ENCODE results near the gene JCAD.

GRCh38 chr10:30032125-30032524, 27.3 kb downstream of the JCAD start:
- TF ChIP-seq CTCF (conservative IDR thresholded peaks at IDR 0.05; ENCODE audit: low read depth in 2 of 2) (no peak), POLR2AphosphoS5 (IDR thresholded peaks at IDR 0.05; ENCODE audit: low read depth) (no peak), EZH2 (IDR thresholded peaks at IDR 0.05; ENCODE audit: low read depth, unreplicated experiment) (no peak), REST (IDR thresholded peaks at IDR 0.05; ENCODE audit: unreplicated experiment) (no peak), CREB1 (CRISPR knock-in tag; IDR thresholded peaks at IDR 0.05; ENCODE audit: low read depth) (no peak), EZH2phosphoT487 (IDR thresholded peaks at IDR 0.05; ENCODE audit: unreplicated experiment) (no peak), ZNF114 (CRISPR knock-in tag; IDR thresholded peaks at IDR 0.05) (no peak), JUNB (IDR thresholded peaks at IDR 0.05; ENCODE audit: unreplicated experiment) (no peak), ZNF331 (CRISPR knock-in tag; IDR thresholded peaks at IDR 0.05; ENCODE audit: low read depth) (no peak), STAT1 (IDR thresholded peaks at IDR 0.05; ENCODE audit: unreplicated experiment) (no peak), ZNF462 (CRISPR knock-in tag; IDR thresholded peaks at IDR 0.05) (no peak), ETS1 (IDR thresholded peaks at IDR 0.05) (no peak)

Measured in GM23338 (cell line).